ENCODE measurements around the gene SUSD6.
A peak's percentile ranks its signal among the peaks of the same experiment; 100 is the strongest.

SUSD6 gene

DNA sequence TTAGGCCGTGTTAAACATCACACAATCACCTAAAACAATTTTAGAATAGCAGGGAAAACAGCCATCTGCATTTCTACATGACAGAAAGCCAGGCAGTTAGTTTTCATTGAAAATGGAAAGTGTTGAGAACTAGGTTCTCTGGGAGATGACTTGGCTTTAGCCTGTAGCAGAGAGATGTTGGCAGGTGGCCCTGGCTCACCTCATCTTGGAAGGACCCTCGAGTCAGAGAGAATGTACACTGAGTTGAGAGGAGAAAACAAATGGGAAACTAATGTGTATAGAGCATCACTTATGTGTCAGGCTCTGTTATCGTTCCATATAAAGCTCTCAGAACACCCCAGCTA, 51.9 kb downstream of the SUSD6 start:
- no peak for DNase-seq (ENCODE audit: low read depth, low spot score)

DNA sequence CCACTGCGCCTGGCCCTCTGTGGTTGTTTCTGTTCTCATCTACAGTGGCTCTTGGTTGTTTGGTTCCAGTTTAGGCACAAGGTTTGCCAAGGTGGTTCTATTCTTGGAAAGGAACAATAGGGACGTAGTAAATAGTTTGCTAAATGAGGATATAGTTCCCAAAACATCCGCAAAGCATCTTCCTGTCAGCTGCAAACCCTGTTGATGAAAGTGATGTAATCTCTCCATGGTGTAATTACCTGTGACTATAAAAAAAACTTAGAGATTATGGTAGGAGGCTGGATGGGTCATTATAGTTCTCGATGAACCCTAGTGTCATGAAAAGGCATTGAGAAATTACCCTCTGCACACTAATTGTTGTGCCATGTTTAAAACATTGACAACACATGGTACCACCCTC, 52.9 kb downstream of the SUSD6 start:
- no peak overlapping the region for H3K4me3 ChIP-seq (ENCODE audit: low read length)
- DNase-seq (ENCODE audit: low read depth, low spot score) = no peak

More for the DNA sequence above, 51.9 kb downstream of the SUSD6 start:
- no peak overlapping the region for H3K4me3 ChIP-seq (ENCODE audit: low read length)

DNA sequence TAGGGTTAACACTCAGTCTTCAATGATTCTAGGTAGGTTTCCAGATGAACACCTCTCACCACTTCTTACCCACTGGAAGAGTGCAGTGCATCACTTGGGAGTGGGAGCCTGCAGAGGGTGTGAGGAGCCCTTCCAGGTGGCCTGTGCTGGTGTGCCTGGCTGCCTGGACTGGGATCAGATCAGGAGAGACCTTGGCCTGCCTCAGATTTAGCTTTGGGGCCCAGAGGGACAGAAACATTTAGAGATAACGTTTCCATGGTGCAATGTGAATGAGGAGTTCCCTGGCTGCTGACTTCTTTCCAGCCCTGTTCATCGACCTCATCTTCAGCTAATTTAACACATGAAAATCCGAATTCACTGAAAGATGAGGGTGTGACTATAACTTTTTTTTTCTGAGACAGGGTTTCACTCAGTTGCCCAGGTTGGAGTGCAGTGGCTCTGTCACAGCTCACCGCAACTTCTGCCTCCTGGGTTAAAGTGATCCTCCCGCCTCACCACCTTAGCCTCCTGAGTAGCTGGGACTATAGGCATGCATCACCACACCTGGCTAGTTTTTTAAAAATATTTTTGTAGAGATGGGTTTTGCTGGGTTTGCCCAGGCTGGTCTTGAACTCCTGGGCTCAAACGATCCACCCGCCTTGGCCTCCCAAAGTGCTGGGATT, 53.6 kb downstream of the SUSD6 start:
- DNase-seq (ENCODE audit: low read depth, low spot score) = no peak
- H3K4me3 ChIP-seq (ENCODE audit: low read length) = no peak overlapping the region

DNA sequence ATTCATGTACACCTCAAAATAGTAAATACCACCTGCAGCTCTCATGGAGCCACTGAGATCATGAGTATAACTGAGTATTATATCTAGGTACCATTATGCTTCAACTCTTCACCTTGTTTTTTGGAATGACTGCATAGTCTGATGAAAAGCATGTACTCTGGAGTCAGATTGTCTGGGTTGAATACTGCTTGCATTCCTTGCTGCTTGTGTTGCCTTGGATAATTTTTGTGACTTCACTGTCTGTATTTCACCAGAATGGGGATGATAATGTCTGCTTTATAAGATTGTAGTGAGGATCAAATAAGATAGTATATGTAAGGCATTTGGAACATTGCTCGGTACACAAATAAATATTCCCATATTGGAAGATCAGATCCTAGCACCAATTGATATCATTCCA, 54.2 kb downstream of the SUSD6 start:
- no peak for DNase-seq (ENCODE audit: low read depth, low spot score)
- H3K4me3 ChIP-seq (ENCODE audit: low read length) = no peak overlapping the region

DNA sequence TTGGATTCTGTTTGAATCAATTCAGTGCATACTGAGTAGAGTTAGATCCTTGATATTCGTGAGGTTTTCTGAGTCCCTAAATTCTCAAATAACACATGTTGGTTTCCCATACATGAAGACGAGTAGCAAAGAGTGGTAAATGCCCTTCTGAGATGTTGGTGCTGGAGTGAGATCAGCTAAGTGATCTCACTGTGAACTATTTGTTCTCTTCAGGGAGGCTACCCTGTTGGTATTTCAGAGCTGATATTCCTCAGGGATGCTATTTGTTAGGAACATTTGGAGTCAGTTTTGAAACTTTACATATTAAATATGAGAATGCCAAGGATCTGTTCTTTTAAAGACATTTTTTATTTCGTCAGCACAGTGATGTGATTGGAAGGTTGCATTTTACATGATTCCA, 54.7 kb downstream of the SUSD6 start:
- DNase-seq (ENCODE audit: low read depth, low spot score) = no peak

DNA sequence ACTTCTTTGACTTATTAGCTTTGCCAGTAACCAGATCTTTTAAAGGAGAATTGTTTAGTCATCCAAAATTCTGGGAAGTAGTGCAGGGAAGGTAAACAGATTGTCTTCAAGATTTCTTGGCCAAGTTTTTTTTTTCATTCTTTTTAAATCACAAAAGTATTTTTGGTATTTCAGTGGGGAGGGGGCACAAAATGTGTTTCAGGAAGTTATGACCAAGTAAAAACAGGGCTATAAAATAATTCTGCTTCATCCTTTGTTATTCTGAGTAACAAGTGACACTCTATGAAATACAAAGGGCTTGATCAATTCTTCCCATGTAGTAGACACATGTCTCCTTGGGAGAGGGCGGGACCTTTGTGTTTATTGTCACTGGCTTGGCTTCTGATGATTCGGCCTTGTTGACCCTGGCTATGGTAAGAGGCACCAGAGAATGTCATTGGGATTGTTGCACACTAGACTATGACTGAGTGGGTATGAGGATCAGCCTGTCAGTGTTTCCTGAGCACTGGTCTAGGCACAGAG, 55.4 kb downstream of the SUSD6 start:
- no peak for DNase-seq (ENCODE audit: low read depth, low spot score)
- H3K4me3 ChIP-seq (ENCODE audit: low read length) = no peak overlapping the region

More for the DNA sequence above, 54.7 kb downstream of the SUSD6 start:
- H3K4me3 ChIP-seq (ENCODE audit: low read length) = no peak overlapping the region

DNA sequence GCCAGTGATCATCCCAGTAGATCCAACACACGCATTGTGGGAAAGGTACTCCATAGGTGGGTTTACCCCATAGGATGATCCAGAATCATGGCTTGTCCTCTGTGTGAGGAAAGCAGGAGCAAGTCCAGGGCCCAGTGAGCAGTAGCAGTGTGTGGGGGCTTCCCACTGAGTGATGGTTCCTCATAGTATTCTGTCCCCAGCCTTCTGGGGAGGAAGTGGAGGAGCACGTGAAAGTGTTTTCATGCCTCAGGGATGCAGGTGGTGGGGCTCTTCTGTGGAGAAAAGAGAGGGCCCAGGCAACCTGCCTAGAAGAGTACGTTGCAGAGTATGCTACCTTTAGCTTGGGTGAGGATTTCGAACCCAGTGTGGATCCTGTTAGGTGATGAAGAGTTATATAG, 56.5 kb downstream of the SUSD6 start:
- H3K4me3 ChIP-seq (ENCODE audit: low read length) = no peak overlapping the region
- no peak for DNase-seq (ENCODE audit: low read depth, low spot score)

DNA sequence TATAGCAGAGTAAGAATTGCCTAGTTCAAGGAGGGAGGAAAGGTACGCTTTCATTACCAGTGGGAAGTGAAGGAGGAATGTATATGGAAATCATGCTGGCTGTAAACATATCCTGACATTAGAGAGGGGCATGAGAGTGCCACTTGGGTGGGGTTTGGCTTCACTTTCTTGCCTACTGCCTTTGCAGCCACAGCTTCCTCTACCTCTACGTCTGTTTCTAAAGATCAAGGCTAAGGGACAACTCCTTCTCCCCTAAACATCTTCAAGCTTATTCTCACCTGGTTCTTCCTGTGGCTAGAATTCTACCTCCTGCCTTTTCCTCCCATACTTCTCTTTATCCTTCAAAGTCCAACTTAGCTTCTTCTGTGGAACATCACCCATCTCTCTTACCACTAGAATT, 58.0 kb downstream of the SUSD6 start:
- peak; percentile 45 for DNase-seq (ENCODE audit: low read depth, low spot score)
- H3K4me3 ChIP-seq (ENCODE audit: low read length) = no peak overlapping the region

DNA sequence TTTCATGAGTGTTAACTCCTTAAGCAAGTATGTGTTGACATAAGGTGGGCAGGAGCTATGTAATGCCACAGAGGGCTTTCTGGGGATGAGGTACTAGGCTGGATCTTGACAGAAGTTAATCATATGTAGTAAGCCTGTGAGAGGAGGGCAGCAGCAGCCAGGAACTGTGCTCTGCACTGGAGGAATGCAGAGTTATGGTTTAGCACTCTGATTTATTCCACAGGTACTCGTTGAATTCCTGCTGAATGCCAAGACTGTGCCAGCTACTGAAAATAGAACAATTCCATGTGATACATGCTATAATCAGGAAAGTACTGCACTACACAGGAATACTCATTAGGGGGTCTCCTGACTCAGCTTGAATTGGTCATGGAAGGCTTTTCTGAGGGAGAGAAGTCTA, 58.7 kb downstream of the SUSD6 start:
- no peak overlapping the region for H3K4me3 ChIP-seq (ENCODE audit: low read length)

DNA sequence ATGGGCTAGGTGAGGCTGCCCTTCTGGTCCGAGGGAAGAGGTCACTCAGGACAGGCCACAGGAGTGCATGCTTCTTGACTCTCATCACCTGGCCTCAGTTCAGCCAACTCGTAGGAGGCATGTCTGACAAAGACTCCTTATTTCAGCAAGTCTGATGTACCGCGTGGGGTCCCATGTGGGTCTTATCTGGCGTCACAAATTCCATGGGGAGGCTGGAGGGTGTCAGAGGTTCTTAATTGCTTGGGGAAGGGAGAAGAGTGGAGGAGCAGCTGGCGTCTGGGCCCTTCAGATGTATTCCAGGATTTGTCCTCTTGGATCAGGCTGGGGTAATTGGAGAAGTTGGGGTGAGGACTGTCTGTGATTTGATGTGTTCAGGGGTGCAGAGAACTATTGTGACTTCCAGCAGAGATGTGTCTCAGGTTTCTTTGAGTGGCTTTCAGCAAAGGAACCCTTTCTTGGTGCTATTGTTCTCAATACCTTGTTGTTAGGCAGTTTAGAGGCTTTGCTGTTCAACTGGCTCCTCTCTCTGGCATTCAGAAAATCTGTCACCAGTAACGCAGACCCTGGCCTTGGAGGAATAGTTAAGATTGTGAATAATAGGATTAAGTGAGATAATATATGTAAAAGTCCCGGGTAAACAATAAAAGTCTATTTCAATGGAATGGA, 60.1 kb downstream of the SUSD6 start:
- DNase-seq (ENCODE audit: low read depth, low spot score) = no peak
- H3K4me3 ChIP-seq (ENCODE audit: low read length) = no peak overlapping the region

More for the DNA sequence above, 58.7 kb downstream of the SUSD6 start:
- DNase-seq (ENCODE audit: low read depth, low spot score) = no peak

DNA sequence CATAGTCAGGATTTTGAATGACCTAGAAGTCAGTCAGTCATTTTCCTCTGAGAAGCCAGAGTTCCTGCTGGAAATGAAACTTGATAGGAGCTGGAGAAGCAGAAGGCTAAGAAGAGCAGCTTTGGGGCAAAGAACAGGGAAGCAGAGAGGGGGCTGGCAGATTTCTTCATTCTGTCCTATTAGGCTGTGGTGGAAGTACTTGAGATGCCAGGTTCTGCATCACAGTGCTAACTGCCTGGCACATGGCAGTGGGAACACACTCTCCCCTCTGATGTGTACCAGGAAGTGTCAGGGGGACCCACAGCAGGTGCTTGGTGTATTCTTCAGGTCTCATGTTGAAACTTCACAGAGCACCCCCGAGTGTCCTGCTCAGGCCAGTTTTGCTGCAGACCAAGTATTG, 61.0 kb downstream of the SUSD6 start:
- peak; percentile 22 for DNase-seq (ENCODE audit: low read depth, low spot score)
- H3K4me3 ChIP-seq (ENCODE audit: low read length) = no peak overlapping the region

DNA sequence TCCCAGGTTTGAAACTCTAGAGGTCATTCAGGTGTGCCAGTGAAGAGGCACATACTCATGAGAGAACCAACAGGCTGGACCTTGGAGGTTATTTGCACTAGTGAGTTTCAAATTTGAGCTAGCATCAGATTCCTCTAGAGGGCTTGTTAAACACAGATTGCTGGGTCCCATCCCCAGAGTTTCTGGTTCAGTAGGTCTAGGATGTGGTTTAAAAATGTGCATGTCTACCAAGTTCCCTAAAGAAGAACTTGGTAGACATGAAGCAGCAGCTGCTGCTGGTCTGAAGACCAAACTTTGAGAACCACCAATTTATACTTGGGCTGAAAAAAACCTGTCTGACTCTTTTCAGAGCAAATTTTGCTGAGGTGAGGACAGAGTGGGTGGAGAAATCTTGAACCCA, 61.7 kb downstream of the SUSD6 start:
- H3K4me3 ChIP-seq (ENCODE audit: low read length) = no peak overlapping the region

DNA sequence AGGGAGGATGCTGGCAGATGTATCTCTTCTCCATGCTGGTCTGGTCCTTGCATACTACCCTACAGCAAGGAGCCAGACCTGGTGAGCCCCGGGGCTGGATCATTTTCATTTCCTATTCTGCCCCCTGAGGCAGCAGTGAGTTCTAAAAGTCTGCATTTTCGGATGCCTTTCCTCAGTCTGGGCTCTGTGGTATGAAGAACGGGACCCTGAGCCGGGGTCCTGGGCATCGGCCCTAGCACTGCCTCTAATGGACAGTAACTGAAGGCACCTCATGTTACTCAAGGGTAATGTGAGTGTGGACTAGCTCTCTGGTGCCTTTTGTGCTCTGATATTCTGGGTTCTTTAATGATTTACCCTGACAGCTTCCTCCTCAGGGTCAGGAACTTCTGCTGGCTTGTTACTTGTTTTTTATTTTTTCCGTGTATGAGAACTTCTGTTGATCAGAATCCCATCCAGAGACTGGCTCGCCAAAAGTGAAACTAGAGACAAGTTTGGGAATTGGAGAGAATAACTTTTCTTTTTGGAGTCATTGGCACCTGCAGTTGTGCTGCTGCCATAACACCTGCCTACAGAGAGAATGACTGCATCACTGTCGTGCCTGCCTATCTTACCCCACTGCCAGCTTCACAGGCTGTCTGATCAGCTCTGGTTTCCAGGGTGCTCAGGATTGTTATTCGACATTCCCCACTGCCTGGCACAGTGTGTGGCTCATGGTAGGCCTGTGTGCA, 62.3 kb downstream of the SUSD6 start:
- no peak overlapping the region for H3K4me3 ChIP-seq (ENCODE audit: low read length)
- DNase-seq (ENCODE audit: low read depth, low spot score) = no peak

More for the DNA sequence above, 61.7 kb downstream of the SUSD6 start:
- peak; percentile 71 for DNase-seq (ENCODE audit: low read depth, low spot score)

DNA sequence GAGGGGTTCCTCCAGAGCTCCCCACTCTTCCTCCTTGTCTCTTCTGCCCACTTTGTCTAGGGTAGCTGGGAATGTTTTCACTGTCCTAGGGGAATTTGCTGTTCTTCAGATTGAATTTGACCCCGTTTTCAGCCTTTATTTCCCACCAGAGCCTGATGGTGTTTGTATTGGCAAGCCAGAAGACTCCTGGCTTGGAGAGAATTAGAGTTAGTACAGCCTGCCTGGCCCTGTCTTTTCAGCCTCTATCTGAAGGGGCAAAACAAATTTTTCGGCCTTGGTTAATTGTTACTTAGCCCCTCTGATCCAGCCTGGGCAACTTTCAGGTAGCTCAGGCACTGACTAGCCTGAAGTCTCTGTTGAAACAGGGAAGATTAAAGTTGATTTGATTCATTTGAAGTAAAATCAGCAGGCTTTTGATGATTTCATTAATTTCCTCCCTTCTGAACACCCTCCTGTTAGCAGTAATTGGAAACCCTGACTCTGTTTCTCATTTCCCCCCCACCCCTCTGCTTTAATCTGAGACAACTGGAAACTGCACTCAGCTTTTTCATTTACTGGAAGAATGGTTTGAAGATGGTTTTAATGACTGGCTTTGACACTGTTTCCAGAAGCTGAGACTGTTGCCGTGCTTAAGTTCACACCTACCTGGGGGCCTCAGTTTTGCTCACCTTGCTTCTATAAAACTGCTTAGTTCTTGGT, 63.3 kb downstream of the SUSD6 start:
- H3K4me3 ChIP-seq (ENCODE audit: low read length) = no peak overlapping the region
- DNase-seq (ENCODE audit: low read depth, low spot score) = no peak

DNA sequence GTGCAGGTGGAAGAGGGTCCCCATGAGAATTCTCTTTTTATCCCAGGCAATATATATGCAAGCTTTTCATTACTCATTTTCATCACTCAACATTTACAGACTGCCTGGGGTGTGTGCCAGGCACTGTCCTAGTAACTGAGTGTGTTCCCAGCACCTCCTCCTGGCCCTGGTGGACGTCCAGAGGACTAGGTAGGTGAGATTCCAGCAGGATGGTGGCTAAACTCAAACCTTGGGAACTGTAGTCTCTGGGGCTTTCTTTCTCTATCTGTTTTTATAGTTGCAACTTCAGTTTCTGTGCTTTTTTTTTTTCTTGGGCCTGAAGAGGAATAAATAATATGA, 63.8 kb downstream of the SUSD6 start:
- H3K4me3 ChIP-seq (ENCODE audit: low read length) = no peak overlapping the region
- no peak for DNase-seq (ENCODE audit: low read depth, low spot score)

DNA sequence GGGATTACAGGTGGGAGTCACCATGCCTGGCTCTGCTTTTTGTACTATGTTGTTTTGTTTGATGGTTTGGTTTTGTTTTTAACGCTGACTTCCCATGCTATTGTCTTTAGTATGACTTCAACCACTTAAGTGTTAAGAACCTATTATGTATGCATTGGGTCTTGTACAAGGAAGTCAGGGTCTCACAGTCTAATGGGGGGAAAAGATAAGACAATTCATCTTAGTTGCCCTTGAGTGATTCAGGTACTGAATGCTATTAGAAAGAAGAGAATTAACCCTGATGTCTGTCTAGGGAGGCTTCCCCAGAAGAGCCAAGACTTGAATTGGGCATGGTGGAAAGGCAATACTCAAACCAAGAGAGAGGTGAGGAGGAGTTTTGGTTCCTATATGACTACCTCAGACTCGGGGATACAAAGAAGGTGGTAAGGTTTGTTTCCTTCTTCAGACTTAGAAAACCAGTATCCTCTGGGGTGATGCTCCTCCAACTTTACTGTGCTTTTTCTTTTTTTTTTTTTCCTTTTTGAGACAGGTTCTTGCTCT, 64.6 kb downstream of the SUSD6 start:
- no peak for DNase-seq (ENCODE audit: low read depth, low spot score)
- H3K4me3 ChIP-seq (ENCODE audit: low read length) = no peak overlapping the region

DNA sequence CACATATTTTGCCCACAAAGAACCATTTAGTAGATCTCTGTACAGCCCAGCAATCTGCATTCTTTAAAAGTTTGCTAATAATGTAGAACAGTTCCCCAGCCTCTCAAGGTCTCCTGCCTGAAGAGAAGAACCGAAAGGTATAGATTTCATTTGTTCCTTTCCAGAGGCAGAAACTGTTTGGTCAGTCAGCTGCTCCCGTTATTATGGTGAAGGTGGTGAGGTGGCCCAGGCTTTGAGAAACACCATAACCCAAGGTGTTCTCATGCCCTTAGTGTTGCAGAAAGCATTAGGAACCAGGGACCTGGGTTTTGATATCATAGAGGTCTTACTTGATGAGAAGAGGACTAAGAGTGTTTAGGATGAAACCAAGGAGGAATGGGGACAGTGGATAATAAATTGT, 65.3 kb downstream of the SUSD6 start:
- DNase-seq (ENCODE audit: low read depth, low spot score) = no peak
- H3K4me3 ChIP-seq (ENCODE audit: low read length) = no peak overlapping the region

DNA sequence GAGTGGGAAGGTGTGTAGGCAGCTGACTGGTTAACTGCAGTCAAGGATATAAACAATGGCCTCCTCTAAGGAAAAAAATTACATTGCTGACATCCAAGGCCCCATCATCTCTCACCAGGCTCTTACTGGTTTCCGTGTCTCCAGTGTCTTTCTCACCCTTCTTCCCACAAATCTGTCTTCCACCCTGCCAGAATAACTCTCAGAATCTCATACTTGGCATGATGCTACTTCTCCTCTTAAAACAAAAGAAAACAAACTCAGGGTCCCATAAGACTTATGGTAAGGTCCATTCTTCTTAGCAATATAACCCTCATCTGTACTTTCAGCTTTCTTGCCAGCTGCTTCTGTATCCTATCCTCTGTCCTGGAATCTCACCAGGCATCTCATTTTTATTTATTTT, 68.9 kb downstream of the SUSD6 start:
- no peak for DNase-seq (ENCODE audit: low read depth, low spot score)
- H3K4me3 ChIP-seq (ENCODE audit: low read length) = no peak overlapping the region

DNA sequence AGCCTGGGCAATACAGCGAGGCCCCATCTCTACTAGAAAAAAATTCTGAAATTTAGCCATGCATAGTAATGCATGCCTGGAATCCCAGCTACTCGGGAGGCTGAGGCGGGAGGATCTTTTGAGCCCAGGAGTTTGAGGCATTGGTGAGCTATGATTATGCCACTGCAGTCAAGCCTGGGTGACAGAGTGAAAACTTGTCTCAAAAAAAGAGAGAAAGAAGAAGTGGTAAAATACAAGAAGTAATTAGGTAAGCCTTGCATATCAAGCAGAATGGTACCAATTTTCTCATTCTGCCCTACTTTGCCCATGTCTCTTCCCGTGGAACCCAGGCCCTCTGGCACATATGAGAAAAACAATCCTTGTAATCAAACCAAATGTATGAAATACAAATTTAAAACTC, 70.7 kb downstream of the SUSD6 start:
- H3K4me3 ChIP-seq (ENCODE audit: low read length) = no peak overlapping the region
- DNase-seq (ENCODE audit: low read depth, low spot score) = no peak
